HG03159 (cell line): ENCODE measurements around the gene TRIM17.

Experiments used
- ATAC-seq: cut with Tn5 transposase; IDR thresholded peaks from one replicate; pipeline ENCODE4 v1.9.1; 2021; ENCODE audit warnings: mild to moderate bottlenecking, moderate library complexity; ENCODE audit not compliant: unreplicated experiment

Gene TRIM17

DNA sequence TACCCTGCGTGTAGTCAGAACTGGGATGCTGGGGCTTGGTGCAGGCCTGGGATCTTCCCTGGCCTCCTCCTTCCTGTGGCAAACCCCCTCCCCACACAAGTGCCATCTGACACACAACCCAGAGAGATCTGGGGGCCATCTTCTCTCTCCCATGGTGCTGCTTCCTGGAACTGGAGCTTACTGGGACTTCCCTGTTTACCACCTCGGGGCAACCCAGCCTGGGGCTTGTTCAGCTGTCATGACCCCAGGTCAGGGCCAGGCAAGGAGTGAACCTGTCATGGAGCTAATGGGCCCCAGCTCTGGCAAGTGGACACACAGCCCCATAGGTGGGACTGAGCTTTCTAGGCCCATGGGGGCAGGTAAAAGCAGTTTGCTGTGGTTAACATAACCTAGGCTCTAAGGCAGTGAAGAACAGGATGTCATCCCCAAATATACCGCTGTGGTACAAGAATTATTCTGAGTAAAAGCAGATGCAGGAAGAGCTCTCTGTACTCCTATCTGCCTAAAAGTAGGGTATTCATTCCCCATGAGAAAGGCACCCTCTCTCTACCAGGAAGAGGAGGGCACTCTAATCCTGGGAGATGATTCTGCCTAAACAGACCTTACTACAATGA is 12.4 kb downstream of the TRIM17 start:
- no peak for ATAC-seq

DNA sequence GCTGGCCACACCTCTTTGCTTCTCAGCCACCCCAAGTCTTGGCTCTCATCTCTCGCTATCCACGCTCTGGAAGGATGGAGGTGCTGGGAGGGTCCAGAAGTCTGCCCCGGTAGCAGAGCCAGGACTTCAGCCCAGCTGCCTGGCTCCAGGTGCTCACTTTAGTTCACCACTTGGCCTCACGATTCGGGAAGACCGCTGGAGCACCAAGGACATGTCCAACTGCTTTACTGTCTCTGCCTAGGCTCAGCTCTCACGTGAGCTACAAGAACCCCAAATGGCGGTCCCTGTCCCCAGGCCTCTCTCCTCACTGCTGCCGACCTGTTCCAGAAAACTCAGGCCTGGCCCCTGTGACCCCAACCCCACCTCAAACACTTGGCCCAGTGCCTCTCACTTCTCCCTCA is 13.4 kb downstream of the TRIM17 start:
- ATAC-seq, result no peak

DNA sequence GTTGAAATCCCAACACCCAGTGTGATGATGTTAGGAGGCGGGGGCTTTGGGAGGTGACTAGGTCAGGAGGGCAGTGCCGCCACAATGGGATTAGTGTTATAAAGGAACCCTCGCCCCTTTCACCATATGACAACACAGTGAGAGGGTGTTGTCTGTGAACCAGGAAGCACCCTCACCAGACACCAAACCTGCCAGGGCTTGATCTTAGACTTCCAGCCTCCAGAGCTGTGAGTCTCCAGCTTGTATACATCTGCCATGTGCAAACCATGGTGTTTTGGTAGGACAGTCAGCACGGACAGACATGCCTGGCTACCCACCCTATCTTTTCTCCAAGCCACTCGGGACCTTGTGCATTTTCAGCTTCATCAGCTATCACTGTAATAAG is 14.0 kb downstream of the TRIM17 start:
- no peak for ATAC-seq

DNA sequence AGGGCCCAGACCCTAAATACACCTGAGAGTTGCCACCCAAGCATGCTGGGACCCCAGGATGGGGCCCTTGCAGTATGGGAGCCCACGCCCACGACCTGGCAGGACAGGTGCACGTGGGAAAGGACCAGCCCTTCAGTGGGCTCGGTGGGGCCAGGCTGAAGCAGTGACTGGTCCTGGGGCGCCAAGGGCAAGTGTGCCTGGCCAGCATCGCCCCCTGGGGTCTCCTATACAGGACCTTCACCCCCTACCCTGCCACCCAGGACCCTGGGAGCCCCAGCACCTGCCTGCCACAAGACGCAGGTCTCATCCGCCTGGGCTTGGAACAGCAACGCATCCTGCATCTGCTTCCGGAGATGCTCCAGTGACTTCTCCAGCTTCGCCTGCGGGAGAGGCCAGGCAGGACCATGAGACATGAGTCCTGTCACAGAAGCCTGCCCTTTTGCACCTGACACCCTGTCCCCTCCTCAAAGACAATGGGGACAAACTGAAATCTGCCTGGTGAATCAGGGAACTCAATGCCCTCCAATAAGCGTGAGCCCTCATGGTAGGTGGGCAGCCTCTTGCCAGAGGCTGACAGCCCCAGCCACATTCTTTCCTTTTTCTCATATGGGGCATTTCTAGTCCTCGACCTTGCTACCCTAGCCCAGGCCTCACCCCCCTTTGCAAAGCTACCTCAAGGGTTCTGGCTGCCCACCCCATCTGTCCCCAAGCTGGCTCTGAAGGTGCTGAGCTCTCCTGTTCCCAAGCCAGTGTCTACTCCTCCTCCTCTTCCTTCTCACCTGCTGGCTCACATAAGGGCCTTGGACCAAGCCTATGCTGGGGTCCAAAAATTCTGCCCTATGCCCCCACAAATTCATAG is 14.7 kb downstream of the TRIM17 start:
- no peak for ATAC-seq

DNA sequence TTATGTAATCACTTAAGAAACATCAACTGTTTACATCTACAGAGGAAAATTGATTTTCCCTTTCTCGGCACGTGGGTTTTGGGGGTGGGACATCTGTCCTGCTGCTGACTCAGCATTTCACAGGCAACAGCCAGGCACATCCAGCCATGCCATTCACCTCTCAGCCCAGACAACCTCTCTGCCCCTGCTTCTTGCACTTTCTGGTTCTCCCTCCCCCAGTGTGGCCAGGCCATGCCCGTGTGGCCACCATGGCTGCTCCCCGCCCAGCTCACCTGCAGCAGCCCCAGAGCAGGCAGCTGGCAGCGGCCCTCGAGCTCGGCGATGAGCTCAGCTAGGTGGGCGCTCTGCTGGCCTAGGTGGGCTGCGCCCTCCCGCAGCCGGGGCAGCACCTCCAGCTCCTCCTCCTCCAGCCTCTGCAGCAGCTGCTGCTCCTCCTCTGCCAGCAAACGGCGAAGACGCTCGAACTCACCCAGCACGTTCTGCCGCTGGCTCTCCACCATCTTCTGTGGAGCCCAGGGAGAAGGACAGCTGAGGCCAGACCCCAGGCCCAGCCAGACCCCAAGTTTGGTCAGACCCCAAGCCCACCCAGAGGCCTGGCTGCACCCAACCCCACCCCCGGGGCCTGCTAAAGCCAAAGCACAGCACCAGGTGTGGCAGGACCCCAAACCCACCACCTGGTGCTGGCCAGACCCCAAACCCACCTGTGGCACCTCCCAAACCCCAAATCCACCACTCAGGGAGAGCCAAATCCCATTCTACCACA is 15.8 kb downstream of the TRIM17 start:
- ATAC-seq, result no peak

DNA sequence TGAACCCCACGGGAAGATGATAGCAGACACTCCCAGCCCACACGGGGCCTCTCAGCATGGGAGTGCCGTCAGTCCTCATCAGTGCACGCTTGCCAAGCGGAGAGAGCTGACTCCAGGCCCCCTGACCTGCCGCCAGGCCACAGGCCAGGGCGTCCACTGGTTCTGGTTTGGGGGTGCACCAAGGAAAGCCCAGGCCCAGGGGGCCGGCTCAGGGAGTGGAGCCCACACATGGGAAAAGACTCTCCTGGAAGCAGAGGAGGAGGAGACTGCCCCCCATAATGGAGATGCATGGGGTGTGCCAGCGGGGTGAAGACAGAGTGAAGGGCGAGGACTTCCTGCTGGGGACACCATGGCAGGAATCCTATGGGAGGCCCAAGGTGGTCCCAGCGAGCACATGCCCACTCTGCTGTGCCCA is 16.4 kb downstream of the TRIM17 start:
- ATAC-seq, result no peak

DNA sequence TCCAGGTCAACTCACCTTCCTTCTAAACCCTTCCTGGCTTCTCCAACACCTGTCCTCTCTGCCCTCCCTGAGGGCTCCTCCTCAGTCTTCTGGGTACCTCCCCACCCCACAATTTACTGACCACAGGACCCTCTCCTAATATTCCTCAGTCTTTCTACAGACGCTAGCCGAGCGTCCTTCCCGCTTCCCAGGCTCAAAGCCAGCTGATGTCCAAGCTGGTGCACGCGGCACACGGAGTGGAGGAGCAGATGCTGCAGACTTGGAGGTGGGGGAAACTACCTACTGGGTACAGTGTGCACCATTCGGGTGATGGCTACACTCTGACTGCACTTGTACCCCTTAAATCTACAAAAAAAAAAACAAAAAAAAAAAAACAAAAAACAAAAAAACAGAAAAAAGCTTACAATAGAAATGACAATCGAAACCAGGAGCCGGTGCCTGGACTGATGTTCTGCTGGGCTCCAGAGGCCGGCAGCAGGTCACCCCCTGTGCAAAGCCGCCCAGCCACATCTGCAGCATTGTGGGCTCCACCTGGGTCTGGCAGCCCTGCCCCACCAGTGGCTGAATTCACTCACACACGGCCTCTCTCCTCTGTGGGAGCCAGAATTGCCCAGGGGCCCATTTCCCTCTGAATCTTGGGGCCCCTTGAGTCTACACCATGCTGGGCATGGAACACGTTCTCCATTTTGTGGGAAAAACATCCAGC is 17.0 kb downstream of the TRIM17 start:
- ATAC-seq, result no peak

DNA sequence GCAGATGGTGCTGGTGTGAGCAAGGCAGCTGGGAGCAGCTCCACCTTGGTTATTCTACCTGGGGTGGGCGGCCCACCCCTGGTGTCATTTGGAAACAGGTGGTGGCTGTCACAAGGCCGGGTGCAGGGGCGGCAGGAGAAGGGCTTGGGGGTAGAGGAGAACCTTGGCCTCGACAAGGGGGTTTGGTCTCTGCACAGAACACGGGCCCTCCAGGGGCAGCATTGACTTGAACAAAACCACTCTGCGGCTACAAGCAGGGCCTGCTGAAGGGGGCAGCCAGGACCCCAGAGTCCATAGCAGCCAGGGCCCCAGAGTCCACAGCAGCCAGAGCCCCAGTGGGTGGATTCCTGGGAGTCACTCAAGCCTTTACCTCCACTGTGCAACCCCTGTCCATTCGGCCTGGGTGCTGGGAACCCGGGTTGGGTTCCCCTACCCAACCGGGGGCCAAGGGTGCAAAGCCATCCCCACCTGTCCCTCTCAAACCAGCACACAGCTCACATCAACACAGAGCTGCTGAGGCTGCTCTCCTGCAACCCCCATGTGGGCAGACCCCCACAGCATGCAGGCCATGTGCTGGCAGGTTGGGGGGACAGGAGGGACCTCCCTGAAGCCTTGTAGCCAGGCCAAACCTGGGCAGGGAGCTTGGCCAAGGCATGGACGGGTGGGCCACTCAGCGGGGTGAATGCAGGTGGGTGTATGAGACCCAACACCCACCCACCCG is 17.8 kb downstream of the TRIM17 start:
- ATAC-seq, result no peak

DNA sequence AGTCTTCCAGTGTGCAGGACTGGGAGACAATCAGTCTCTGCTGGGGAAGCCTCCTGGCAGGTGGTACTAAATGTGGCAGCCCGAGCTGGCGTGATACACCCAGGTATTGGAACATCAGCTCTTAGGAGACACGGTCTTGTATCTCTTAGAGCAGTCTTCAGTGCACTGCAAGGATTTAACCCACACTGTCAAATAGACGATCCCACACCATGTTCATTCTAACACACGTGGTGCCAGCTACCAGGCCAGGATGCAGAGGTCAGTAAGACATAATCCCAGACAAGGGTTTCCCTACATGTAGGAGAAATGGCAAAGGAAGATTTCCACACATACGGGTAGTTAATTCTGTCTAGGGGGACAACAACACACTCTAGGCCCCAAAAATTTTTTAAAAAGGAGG is 18.7 kb downstream of the TRIM17 start:
- no peak for ATAC-seq

DNA sequence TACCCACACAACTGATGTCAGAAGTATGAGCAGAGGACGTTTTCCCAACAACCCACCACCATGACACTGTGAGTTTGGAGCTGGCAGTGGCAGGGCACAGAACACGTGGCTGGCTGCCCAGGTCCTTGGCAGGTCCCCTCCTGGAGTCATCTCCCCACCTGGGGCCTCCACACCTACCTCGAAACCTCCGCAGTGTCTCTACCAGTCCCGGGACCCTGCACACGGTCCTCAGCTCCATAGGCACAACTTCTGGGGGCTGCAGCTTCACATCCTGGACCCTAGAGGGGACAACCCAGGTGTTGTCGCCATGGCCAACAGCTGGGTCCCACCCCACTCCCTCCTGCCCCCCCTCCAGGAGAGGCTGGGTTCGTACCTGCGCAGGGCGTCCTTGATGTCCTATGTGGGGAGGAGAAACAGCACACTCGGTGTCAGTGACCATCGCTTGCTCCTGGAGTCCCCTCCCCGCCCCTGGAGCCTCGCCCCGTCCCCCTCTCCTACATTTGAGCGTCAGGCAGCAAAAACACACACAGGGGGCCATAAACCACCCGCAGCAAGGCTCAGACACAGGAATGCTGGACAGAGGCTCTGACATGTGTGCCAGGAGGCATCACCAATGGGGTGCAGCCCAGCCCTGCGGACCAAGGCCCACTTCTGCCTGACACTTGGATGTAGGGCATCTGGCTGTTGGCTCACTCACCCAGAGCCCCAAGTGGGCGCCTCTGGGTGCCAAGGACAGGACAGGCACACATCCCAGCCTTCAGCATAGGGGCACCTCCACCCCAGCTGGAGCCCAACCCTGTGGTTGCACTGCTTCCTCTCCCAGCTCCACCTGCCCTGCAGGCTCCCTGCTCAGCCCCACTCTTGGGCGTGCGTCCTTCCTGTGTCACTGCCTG is 19.6 kb downstream of the TRIM17 start:
- no peak for ATAC-seq

DNA sequence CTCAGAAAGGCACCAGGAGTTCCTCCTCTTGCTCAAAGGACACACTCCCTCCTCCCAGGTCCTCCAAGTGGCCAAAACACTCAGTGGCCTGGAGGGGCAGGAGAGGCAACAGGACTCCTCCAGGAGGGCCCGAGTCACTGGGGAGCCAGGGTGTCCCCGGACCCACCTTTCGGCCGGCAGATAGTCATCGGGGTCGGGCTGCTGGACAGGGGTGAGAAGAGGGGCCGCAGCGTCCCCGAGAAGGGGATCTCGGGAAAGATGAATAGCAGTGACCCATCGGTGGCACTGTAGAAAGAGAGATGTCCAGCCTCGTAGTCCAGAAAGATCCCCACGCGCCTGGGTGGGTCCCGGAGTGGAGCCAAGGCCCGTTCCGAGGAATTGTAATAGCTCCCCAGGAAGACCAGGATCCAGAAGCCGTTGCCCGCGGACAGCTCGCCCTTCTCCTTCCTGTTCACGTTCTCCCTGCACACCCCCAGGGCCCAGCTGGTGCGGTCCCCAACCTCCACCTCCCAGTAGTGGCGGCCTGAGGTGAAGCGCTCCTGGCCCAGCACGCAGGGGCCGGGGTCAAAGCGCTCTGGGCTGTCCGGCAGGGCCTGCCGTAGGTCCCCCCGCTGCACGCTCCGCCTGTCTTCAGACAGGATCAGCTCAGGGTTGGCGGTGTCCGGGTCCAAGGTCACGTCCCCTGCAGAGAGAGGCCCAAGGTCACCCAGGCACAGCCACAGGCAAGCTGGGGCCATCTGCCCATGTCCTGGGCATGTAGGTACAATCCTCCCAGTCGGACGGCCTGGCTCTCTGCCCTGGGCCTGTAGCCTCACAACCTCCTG is 21.9 kb downstream of the TRIM17 start:
- no peak for ATAC-seq

DNA sequence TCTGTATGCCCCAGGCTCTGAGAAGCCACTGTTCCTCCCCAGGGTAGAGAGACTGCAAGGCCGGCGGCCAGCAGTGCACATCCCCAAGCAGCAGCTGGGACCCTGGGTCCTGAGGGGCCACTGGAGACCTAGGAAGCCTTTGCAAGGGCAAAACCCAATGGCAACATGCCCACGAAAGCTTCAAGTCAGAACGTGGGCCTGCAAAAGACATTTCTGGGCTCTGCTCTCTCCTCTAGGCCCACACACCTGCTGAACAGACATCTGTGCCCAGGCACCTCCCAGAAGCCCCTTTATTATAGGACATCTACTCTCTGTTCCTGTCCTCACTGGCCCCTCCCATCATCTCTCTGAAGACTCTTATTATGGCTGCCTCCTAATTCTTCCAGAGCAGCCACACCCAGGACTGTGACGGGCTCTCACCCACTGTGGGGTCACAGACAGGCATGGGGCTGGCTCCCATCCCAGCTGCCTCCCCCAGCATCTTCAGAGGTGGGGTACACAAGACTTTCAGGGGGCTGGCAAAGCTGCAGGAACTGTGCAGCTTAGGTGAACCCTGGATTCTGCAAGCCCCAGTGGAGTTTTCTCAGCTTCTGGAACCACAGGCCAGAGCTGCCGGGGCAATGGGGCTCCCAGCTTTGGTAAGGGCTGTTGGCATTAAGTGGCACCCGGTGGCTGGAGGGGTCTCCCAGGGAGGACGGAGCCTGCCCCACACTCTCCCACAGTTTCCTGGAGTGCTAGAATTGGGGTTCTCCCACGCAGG is 22.7 kb downstream of the TRIM17 start:
- ATAC-seq, result no peak

DNA sequence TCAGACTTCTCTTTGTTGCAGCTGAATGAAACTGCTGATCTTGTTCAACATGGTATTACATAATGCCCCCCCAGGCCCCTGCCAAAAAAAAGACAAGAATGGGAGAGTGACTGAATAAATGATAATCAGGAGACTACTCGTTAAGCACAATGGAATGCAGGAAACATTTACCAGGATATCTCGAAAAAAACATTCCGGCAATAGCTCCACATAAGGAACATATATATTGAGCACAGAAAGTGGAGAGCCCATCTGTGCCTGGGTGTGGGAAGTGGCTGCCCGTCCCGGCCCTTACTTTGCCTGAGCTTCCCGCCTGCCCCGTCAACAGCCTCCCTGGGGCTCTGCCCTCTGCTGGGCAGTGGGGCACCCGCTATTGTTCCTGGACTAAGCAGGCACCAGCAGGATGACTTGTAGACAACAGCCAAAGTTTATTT is 23.4 kb downstream of the TRIM17 start:
- no peak for ATAC-seq

DNA sequence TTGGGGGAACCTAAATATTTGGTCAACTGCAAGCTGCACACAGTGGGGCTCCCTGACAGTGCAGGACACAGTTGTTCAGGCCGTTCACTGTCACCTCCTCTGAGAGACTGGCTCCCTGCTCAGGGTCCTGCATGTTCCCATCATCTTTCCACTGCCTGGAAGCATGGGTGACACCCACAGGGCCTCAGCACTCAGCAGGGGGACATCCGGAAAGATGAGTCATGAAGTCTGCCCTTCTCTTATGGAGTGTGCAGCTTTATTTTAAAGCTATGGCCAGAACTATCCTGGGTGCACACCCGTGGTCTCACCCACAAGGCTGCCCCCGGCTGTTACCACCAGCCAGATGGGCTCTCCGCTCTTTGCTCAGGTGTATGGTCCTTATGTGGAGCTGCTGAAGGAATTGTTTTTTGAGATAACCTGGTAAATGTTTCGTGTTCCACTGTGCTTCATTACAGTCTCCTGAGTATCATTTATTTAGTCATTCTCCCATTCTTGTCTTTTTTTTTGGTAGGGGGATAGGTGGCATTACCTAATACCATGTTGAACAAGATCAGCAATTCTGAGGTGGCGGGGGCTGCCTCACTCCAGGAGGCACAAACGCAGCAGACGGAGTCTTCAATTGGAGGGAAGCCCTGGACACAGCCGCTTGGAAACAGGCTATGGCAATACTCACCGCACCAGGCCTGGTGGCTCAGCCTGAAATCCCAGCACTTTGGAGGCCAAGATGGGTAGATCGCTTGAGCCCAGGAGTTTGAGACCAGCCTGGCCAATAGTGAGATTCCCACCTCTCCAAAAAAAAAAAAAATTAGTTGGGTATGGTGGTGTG is 24.3 kb downstream of the TRIM17 start:
- no peak for ATAC-seq

DNA sequence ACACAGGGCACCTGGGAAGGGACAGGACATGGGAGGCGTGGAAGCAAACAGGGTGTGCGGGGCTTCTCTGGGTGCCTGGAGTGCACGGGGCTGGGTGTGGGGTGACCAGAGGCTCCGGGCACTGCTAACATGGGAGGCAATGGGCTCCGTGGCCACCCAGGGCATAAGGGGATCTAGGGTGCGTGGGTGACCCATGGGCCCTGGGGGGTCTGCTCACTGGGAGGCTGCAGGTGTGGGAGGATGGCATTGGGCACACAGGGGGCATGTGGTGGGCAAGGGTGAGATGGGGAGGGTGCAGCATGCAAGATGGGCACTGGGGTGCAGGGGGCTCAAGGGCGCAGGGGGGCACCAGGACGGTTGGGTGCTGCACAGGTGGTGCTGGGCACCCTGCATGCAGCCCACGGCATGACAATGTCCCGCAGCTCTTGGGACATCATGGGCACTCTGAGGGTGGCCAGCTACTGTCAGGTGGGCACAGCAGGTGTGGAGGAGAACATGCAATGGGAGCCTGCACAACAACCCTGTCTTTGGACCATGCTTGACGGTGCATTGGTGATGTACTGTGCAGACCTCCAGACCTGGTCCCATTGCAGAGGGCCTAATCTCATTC is 25.1 kb downstream of the TRIM17 start:
- ATAC-seq, result no peak

DNA sequence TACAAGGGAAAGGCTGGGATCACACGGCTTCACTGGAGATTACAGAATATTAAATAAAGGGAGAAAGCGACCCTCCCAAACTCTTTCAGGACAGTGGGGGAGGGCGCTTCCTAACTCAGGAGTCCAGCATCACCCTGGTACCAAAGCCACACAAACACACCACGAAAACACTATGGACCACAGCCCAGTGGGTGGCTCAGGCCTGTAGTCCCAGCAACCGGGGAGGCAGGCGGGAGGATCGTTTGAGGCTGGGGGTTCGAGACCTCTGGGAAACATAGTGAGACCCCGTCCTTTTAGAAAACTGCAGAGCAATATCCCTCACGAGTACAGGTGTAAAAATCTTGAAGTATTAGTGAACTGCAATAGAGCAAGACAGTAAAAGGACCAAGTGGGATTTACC is 26.0 kb downstream of the TRIM17 start:
- no peak for ATAC-seq

DNA sequence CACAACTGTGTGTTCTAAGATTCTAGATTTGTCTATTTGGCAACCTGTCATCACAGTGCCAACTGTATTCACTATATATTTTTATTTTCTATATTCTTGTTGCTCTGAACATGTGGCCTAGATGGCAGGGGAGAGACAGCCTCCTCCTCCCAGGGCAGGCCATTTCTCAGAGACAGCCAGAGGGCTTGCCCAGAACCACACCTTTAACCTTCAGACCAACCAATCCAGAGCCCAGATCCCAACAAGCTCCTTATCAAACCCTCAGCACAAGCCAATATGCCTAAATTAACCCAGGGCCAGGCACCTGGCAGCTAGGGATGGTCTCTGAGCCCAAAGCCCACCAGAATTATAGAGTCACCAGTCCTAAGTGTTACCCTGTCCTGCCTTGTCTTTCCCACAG is 29.3 kb downstream of the TRIM17 start:
- no peak for ATAC-seq
